Measurements from ENCODE around the gene ASB12.
A peak's percentile ranks its signal among the peaks of the same experiment; 100 is the strongest.

The ASB12 gene

GRCh38 chrX:64205441-64205734, 25.0 kb downstream of the ASB12 start, which contains the start of gene AMER1:
AMER1 (minus strand) TSS chrX:64205708; CDS start chrX:64193286, 12,422 bp downstream.
- H3K79me2 ChIP-seq (ENCODE audit: control insufficient read depth, low read length) = 0 out of 2 replicates have a peak, but pooled peaks cover 2% of the 10 kb centered on the region
- peaks cover 11% of the 10 kb centered on the region for H3K4me1 ChIP-seq (ENCODE audit: control insufficient read depth, low read length)
- H3K4me2 ChIP-seq (ENCODE audit: low read length) = peak within 1 kb of the TSS; percentile 81
- peak within 1 kb of the TSS; percentile 18; the same call in 1 of the 2 replicates for H3K27ac ChIP-seq (ENCODE audit: low read depth, low read length)
- H3K9me2 ChIP-seq (replicated peaks; ENCODE audit: control insufficient read depth, low read length) = no peaks in the 10 kb centered on the region
- no peaks in the 10 kb centered on the region for H3F3A ChIP-seq (ENCODE audit: control insufficient read depth, insufficient read depth)
- H3K36me3 ChIP-seq (ENCODE audit: control insufficient read depth, low read length) = no peaks in the 10 kb centered on the region
- TF ChIP-seq EZH2phosphoT487 (IDR thresholded peaks at IDR 0.05; ENCODE audit: borderline replicate concordance, low read length) (no peak), CTCF (IDR thresholded peaks at IDR 0.05; ENCODE audit: low read depth, low read length, poor library complexity, severe bottlenecking) (no peak)
- H3K9me3 ChIP-seq (ENCODE audit: control insufficient read depth, insufficient read depth, low read length) = no peaks in the 10 kb centered on the region
- H3K4me3 ChIP-seq (ENCODE audit: low read length) = peak within 1 kb of the TSS; percentile 81
- H4K20me1 ChIP-seq (ENCODE audit: control insufficient read depth, insufficient read depth, low read depth, low read length) = no peaks in the 10 kb centered on the region
- H3K27me3 ChIP-seq (ENCODE audit: control insufficient read depth, low read length) = no peaks in the 10 kb centered on the region

- Histone ChIP-seq H3K27ac (ENCODE audit: low read depth, low read length) (no peak overlapping the region), H3K4me1 (ENCODE audit: control insufficient read depth, low read length) (peaks cover 11% of the 10 kb centered on the region), H4K20me1 (ENCODE audit: control insufficient read depth, insufficient read depth, low read depth, low read length) (no peaks in the 10 kb centered on the region), H3F3A (ENCODE audit: control insufficient read depth, insufficient read depth) (no peaks in the 10 kb centered on the region), H3K4me2 (ENCODE audit: low read length) (peak overlapping the region; percentile 81), H3K36me3 (ENCODE audit: control insufficient read depth, low read length) (no peaks in the 10 kb centered on the region), H3K4me3 (ENCODE audit: low read length) (peak overlapping the region; percentile 81), H3K27me3 (ENCODE audit: control insufficient read depth, low read length) (no peaks in the 10 kb centered on the region), H3K9me2 (replicated peaks; ENCODE audit: control insufficient read depth, low read length) (no peaks in the 10 kb centered on the region), H3K9me3 (ENCODE audit: control insufficient read depth, insufficient read depth, low read length) (no peaks in the 10 kb centered on the region), H3K79me2 (ENCODE audit: control insufficient read depth, low read length) (0 out of 2 replicates have a peak, but pooled peaks cover 2% of the 10 kb centered on the region)
- no peak for TF ChIP-seq EZH2phosphoT487 (IDR thresholded peaks at IDR 0.05; ENCODE audit: borderline replicate concordance, low read length)
- TF ChIP-seq CTCF (IDR thresholded peaks at IDR 0.05; ENCODE audit: low read depth, low read length, poor library complexity, severe bottlenecking) = no peak
Observed at GRCh38 chrX:64204701-64205440, 25.5 kb downstream of the ASB12 start.

- no peak overlapping the region for H3K27ac ChIP-seq (ENCODE audit: low read depth, low read length)
- H3F3A ChIP-seq (ENCODE audit: control insufficient read depth, insufficient read depth) = no peaks in the 10 kb centered on the region
- H3K9me2 ChIP-seq (replicated peaks; ENCODE audit: control insufficient read depth, low read length) = no peaks in the 10 kb centered on the region
- TF ChIP-seq CTCF (IDR thresholded peaks at IDR 0.05; ENCODE audit: low read depth, low read length, poor library complexity, severe bottlenecking) (no peak), EZH2phosphoT487 (IDR thresholded peaks at IDR 0.05; ENCODE audit: borderline replicate concordance, low read length) (no peak)
- no peaks in the 10 kb centered on the region for H3K27me3 ChIP-seq (ENCODE audit: control insufficient read depth, low read length)
- no peaks in the 10 kb centered on the region for H4K20me1 ChIP-seq (ENCODE audit: control insufficient read depth, insufficient read depth, low read depth, low read length)
- no peaks in the 10 kb centered on the region for H3K9me3 ChIP-seq (ENCODE audit: control insufficient read depth, insufficient read depth, low read length)
- H3K79me2 ChIP-seq (ENCODE audit: control insufficient read depth, low read length) = 0 out of 2 replicates have a peak, but pooled peaks cover 2% of the 10 kb centered on the region
- H3K4me2 ChIP-seq (ENCODE audit: low read length) = peak overlapping the region; percentile 71
- H3K4me3 ChIP-seq (ENCODE audit: low read length) = peak overlapping the region; percentile 81
- H3K36me3 ChIP-seq (ENCODE audit: control insufficient read depth, low read length) = no peaks in the 10 kb centered on the region
- H3K4me1 ChIP-seq (ENCODE audit: control insufficient read depth, low read length) = peaks cover 11% of the 10 kb centered on the region
Observed at GRCh38 chrX:64204252-64204651, 26.2 kb downstream of the ASB12 start.

All from DOHH2 (cell line).